Neural progenitor cell (in vitro differentiated cells): Measurements from ENCODE around the gene SYDE2.

ENCODE experiments used
- CTCF ChIP-seq: fragments of 200-600 bp; sonication (generic); IDR thresholded peaks from 2 replicates; pipeline ENCODE4 v1.5.1; 2017; ENCODE audit warnings: antibody characterized with exemption, mild to moderate bottlenecking
- EZH2 ChIP-seq: fragments of 200-600 bp; sonication (generic); IDR thresholded peaks from 2 replicates; pipeline ENCODE4 v1.6.1; 2017; ENCODE audit warnings: antibody characterized with exemption, mild to moderate bottlenecking, moderate library complexity

GRCh38 chr1:85168884-85169283 lies 31.9 kb downstream of the SYDE2 start:
- TF ChIP-seq CTCF: no peak
- no peak for TF ChIP-seq EZH2
